Activated naive CD4-positive, alpha-beta T cell treated with anti-CD3 and anti-CD28 coated beads for 36 hours (primary cell): ENCODE measurements around the gene PHF13. TPM values are rescaled to one million over a fixed set of nuclear protein-coding genes. Genes with fewer than 3 reads are reported as not detected.

Source experiments
- CTCF ChIA-PET: fragments of 350-600 bp; sonication (Branson Sonifier 250); formaldehyde crosslinking; loops from one replicate; lab custom pipeline; 2021; ENCODE audit warnings: antibody characterized with exemption; lab: Charles Lee
- DNase-seq: peaks from one replicate; pipeline ENCODE4 v3.0.0-alpha.2; 2020
- H3K27ac Mint-ChIP-seq: one replicate; pipeline ENCODE4 v1.8.0; 2021; ENCODE audit warnings: mild to moderate bottlenecking, mixed read lengths
- H3K27me3 Mint-ChIP-seq: one replicate; pipeline ENCODE4 v1.8.0; 2021; ENCODE audit warnings: low read depth, mixed read lengths
- H3K36me3 Mint-ChIP-seq: one replicate; pipeline ENCODE4 v1.8.0; 2021; ENCODE audit warnings: low read depth, mixed read lengths
- H3K4me1 Mint-ChIP-seq: one replicate; pipeline ENCODE4 v1.8.0; 2021; ENCODE audit warnings: low read depth, mixed read lengths
- H3K4me3 Mint-ChIP-seq: one replicate; pipeline ENCODE4 v1.8.0; 2021; ENCODE audit warnings: mild to moderate bottlenecking, moderate library complexity, mixed read lengths
- H3K9me3 Mint-ChIP-seq: one replicate; pipeline ENCODE4 v1.8.0; 2021; ENCODE audit warnings: mixed read lengths
- intact Hi-C: fragments of 100-400 bp; cut with micrococcal nuclease; formaldehyde crosslinking; loops from one replicate; pipeline ENCODE4 v1.15.1; 2023
- total RNA-seq, 2 experiments: library from RNA; stranded (reverse); gene quantifications; one replicate each; pipeline ENCODE4 v1.2.3, GENCODE V29; 2021

PHF13 gene
- total RNA-seq, 2 experiments from 2014 or later, result 10.8 to 11.3 TPM

DNA sequence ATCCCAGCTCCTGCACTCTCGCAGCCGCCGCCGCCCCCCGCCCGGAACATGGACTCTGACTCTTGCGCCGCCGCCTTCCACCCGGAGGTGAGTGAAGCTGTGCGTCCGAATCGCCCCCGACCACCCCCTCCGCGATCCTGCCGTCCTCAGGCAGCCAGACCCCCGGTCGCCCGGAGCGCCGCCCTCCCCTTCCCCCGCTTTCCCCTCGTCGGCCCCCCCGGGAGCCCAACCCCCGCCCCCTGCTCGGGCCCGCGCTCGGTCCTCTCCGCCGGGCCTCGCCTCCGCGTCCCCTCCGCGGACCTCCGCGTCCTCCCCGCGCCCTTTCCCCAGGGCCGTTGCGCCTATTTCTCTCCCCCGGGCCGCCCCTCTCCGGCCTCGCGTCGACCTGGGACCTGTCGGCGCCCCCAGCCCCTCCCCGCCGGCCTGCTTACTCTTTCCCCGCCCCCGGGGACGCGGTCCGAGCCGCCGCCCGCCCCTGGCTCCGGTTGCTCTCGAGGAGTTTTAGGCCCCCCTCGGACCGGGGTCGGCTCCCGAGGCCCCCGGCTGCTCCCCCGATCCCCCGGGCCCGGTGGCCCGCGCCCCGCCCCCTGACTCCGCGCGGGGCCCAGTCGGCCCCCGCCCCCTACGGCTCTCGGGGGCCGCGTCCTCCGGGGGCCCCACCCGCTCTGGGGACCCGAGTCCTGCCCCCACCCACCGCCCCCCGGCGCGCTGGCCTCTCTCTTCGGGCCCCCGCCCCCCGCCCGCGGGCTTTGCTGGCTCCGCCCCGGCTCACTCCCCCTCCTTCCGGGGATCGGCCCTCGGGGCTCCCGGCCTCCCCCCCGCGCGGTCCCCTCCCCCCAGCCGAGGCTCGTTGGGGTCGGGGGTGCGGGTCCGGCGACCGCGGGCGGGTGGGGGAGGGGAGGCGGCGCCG lies 743 bp downstream of the PHF13 start:
- Mint-ChIP-seq H3K4me3 (peak overlapping the region; percentile 71), H3K27ac (no peak overlapping the region), H3K27me3 (no peaks in the 10 kb centered on the region), H3K4me1 (peaks cover 17% of the 10 kb centered on the region), H3K36me3 (peaks cover 10% of the 10 kb centered on the region), H3K9me3 (no peaks in the 10 kb centered on the region)
- peak; percentile 50 for DNase-seq
- intact Hi-C loops, result no loop called here
- CTCF ChIA-PET, result interaction anchor here (1.0 kb wide), 1 partner anchor 60 kb away, joined by 3 read pairs; the partner anchor contains the start of gene NOL9

DNA sequence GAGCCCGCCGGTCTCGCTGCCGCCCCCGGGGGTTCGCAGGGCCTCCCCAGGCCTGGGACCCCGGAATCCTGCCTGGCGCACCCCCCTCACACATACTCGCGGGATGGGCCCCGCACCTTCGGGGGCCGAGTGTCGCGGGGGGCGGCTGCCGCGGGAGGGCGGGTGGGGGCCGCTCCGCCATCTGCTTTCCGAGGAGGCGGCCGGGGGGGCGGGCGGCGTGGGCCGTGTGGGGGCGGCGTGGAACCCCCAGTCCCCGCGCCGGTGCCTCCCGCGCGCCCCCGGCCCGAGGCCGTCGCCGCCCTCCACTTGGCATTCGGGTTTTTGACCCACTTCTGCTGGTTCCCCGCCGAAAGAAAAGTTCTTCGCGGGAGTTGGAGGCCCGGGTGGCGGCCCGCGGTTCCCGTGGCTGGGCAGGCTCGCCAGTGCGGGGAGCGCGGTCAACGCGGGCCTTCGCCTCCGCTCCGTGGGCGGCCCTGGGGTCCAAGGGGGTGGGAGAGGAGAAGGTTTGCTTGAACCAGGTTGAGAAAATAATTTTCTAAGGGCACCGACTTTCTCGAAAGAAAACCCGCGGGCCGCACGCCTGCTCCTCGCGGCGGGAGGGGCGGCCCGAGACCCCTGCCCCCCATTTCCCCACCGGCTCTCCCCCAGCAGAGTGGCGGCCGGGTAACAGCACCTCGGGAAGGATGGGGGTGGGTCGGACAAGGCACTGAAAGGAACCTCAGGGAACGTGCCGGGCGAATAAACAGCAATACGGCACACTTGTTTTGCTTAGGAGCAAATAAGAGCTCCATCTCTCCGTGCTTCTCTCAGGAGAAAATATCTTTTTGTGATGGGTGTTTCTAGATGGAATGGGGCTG lies 1.6 kb downstream of the PHF13 start:
- Mint-ChIP-seq H3K36me3 (peaks cover 14% of the 10 kb centered on the region), H3K27ac (no peak overlapping the region), H3K27me3 (no peaks in the 10 kb centered on the region), H3K4me3 (peak overlapping the region; percentile 62), H3K9me3 (no peaks in the 10 kb centered on the region), H3K4me1 (peaks cover 17% of the 10 kb centered on the region)
- intact Hi-C loops, result no loop called here
- CTCF ChIA-PET, result interaction anchor here (1.7 kb wide), 1 partner anchor 14 kb away, joined by 3 read pairs; no protein-coding TSS in a partner anchor
- no peak for DNase-seq

DNA sequence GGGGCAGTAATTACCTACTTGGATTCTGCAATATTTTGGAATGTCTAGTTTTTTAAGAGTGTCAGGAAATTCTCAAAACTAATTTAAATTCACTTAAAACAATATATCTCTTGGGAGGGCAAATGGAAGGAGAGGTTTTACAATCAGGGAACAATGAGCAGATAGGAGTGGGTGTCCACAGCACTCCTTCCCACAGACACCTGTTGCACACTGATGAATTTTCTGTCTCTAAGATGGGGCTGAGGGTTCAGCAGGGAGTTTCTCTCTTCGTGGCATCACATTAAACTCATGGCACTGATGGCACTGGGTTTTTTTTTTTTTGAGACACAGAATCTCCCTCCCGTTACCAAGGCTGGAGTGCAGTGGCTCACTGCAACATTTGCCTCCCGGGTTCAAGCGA lies 5.5 kb downstream of the PHF13 start:
- H3K9me3 Mint-ChIP-seq, result no peaks in the 10 kb centered on the region
- H3K36me3 Mint-ChIP-seq, result peaks cover 23% of the 10 kb centered on the region
- peaks cover 7% of the 10 kb centered on the region for H3K4me1 Mint-ChIP-seq
- CTCF ChIA-PET, result interaction anchor here (0.9 kb wide), 1 partner anchor 19 kb away, joined by 3 read pairs; no protein-coding TSS in a partner anchor
- H3K27ac Mint-ChIP-seq, result no peak overlapping the region
- DNase-seq, result no peak
- intact Hi-C loops, result no loop called here
- no peak overlapping the region for H3K4me3 Mint-ChIP-seq
- H3K27me3 Mint-ChIP-seq, result no peaks in the 10 kb centered on the region

DNA sequence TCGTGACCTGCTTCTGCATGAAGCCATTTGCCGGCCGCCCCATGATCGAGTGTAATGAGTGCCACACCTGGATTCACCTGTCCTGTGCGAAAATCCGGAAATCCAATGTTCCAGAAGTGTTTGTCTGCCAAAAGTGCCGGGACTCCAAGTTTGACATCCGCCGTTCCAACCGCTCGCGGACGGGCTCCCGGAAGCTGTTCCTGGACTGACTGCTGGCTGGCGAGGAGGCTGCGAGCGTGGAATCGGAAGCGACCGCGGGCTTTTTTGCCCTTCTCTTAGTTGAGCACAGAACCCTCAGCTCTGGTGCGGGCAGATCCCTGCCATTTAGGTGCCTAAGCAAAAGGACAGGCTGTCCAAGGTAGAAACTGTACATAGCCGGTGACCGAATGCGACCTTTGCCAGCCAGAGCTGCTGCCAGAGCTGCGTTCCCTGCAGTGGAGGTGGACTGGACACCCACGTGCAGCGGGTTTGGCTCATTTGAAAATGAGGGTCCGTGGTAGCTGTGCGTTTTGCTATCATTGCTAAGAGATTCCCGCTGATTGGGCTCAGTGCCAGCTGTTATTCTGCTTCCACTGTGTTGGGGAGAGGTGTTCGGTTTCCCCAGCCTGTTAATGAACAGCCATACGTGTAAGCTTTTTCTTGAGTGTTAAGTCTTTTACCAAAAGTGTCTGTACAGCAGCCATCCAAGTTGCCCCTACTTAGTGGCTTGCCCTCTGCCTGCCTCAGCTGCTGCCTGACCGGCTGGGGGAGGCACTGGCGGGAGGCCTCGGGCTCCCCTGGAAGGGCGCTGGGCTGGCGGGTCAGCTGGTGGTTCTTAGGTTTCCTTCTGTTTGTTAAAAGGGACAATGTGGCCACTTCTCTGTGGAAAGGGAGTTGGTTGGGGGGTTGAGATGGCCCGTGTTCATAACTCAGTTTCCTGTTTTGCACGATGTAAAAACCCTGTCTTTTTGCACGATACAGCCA lies 8.2 kb downstream of the PHF13 start:
- no peak overlapping the region for H3K4me3 Mint-ChIP-seq
- no peaks in the 10 kb centered on the region for H3K9me3 Mint-ChIP-seq
- no peaks in the 10 kb centered on the region for H3K27me3 Mint-ChIP-seq
- no peak for DNase-seq
- CTCF ChIA-PET, result interaction anchor here (0.6 kb wide), 1 partner anchor 164 kb away, joined by 5 read pairs; no protein-coding TSS in a partner anchor
- H3K27ac Mint-ChIP-seq, result no peak overlapping the region
- intact Hi-C loops, result no loop called here
- peaks cover 22% of the 10 kb centered on the region for H3K36me3 Mint-ChIP-seq
- peaks cover 15% of the 10 kb centered on the region for H3K4me1 Mint-ChIP-seq

DNA sequence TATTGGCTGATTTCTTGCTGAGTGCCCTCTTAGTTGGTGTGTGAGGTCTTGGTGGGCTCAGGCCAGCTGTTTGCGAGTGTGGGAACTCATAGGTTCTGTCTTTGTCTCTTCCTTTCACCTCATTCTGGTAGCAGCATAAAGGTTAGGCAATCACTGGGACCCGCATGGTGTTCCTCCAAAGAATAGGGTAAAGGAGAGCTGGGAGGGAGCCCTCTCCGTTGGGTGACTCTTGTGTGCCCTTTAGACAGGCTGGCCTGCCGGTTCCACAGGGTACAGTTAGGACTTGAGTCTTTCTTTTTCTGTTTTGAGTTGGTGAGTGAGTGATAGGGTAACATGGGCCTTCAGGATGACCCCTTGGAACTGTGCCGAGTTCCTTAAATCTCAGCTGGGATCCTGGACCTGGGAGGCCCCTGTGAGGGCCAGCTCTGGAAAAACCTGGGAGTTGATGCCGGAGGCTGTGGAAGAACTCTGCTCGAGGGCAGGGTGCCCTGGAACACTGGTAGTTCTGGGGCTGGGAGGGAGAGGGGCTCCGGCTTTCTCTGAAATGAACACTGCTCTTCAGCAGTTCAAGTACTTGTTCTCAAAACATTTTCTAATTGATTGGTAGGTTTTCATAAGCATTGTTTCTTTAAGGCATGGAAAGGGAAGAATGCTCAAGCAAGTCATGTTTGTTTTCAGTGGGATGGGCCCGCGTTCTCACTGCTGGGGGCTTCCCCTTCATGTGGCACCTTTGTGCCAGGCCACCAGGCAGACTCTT lies 9.0 kb downstream of the PHF13 start:
- intact Hi-C loops, result no loop called here
- CTCF ChIA-PET, result interaction anchor here (0.6 to 1.4 kb wide), 2 partner anchors 18 to 165 kb away, joined by 3 to 5 read pairs; no protein-coding TSS in a partner anchor
- Mint-ChIP-seq H3K9me3 (no peaks in the 10 kb centered on the region), H3K36me3 (peaks cover 22% of the 10 kb centered on the region), H3K27me3 (no peaks in the 10 kb centered on the region), H3K4me3 (no peak overlapping the region), H3K27ac (no peak overlapping the region), H3K4me1 (peaks cover 23% of the 10 kb centered on the region)
- no peak for DNase-seq

DNA sequence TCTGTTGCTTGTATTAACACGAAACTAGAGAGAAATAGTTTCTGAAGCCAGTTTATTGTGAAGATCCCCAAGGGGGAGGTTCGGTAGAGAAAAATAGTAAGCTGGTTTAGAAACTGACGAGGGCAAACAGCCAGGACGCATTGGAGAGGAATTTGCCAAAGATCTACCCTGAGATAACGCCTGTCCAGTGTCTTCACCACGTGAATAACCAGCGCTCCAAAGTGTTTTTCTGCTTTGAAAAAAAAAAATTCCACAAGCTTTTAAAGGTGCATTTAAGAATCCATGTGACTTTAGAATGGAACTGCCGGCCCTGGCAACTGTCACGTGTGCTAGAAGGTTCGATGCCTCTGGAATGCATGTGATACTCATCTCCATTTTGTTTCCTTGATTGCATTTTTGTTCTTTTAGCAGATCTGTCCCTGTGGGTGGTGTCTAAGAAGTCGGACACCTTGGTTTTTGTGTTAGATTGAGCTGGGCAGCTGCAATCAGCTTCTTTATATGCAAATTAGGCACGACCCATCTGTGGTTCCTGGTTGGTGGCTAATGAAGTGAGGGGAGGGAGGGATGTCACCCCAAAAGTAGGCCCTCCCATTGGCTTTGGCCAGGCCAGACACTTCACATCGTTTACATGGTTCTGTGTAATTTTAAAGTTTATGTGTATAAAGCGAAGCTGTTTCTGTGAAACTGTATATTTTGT lies 9.9 kb downstream of the PHF13 start:
- Mint-ChIP-seq H3K4me3 (no peak overlapping the region), H3K9me3 (no peaks in the 10 kb centered on the region), H3K27ac (no peak overlapping the region), H3K27me3 (no peaks in the 10 kb centered on the region), H3K4me1 (peaks cover 27% of the 10 kb centered on the region), H3K36me3 (peaks cover 21% of the 10 kb centered on the region)
- CTCF ChIA-PET, result interaction anchor here (0.9 to 1.4 kb wide), 3 partner anchors 19 to 42 kb away, joined by 3 to 8 read pairs (median 3); no protein-coding TSS in a partner anchor
- no peak for DNase-seq
- intact Hi-C loops, result no loop called here

DNA sequence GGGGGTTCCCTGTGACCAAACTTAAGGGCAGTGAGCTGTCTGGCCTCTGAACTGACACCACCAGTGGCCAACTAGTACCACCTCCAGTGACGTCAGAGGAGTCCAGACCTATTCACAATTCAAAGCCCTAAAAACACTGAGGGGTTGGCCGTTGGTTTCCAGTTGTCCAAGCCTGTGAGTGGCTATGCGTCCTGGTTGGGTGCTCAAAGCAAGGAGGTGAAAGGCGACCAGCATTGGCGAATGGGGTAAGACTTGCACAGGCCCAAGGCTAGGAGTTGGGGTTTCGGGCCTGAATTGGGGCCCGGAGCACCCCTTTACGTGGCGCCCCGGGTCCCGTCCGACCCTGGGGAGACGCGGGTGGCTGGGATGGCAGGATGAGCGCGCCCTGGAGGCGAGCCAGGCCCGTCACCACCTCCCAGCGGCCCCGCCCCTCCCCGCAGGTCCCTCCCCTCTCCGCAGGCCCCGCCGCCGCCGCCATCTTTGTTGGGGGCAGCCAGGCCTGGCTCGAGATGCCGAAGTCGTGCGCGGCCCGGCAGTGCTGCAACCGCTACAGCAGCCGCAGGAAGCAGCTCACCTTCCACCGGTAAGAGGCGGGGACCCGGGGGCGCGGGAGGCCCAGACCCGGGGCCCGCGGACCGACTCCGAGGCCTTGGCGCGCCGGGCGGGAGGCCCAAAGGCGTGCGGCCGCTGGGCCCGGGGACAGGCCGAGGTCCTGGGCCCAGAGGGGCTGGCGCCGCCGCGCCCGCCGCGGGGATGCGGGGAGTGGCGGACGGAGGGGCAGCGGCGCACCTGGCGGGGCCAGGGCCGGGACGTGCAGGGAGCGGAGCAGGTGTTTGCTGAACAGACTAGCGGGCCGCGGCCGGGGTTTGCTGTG lies 11.4 kb downstream of the PHF13 start, which contains the start of gene THAP3:
THAP3 (plus strand) TSS at position 159 of the 874 bp plus-strand sequence; CDS start at position 510, 351 bp downstream.
- CTCF ChIA-PET, result interaction anchor here (0.9 to 1.3 kb wide), 3 partner anchors 21 to 44 kb away, joined by 3 to 8 read pairs (median 3); no protein-coding TSS in a partner anchor
- peak within 1 kb of the TSS; percentile 87 for H3K4me3 Mint-ChIP-seq
- no peaks in the 10 kb centered on the region for H3K9me3 Mint-ChIP-seq
- intact Hi-C loops, result loop anchor here (1.0 to 5.0 kb wide), 4 partner anchors 12 to 78 kb away; partner anchors contain the start of genes PHF13 and ZBTB48
- no peaks in the 10 kb centered on the region for H3K27me3 Mint-ChIP-seq
- H3K27ac Mint-ChIP-seq, result peak within 1 kb of the TSS; percentile 66
- DNase-seq, result peak; percentile 91
- H3K4me1 Mint-ChIP-seq, result peaks cover 29% of the 10 kb centered on the region
- H3K36me3 Mint-ChIP-seq, result peaks cover 22% of the 10 kb centered on the region

DNA sequence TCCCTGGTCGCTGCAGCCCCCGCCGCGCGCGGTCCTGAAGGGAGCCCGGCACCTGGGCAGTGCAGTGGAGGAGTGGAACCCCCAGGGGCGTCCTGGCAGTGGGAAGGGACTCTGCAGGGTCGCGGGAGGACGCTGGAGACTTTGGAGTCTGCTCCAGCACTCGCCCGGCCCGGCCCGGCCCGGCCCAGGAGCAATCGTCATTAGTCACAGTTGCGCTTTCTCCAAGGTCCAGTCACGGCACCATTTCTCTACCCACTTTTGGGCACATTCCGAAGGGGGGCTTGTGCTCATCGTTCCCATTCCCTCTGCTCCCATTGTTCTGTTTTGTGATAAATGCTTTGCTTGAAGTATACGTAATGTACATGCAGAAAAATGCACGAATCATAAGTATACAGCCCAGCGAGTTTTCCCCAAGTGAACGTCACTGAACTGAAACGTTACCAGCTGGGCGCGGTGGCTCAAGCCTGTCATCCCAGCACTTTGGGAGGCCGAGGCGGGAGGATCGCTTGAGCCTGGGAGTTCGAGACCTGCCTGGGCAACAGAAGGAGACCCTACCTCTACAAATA lies 12.1 kb downstream of the PHF13 start:
- CTCF ChIA-PET, result interaction anchor here (1.3 to 2.3 kb wide), 2 partner anchors 21 to 72 kb away, joined by 3 to 12 read pairs; partner anchors contain the start of genes NOL9 and TAS1R1
- H3K36me3 Mint-ChIP-seq, result peaks cover 18% of the 10 kb centered on the region
- intact Hi-C loops, result loop anchor here (1.0 to 5.0 kb wide), 4 partner anchors 12 to 78 kb away; partner anchors contain the start of genes PHF13 and ZBTB48

DNA sequence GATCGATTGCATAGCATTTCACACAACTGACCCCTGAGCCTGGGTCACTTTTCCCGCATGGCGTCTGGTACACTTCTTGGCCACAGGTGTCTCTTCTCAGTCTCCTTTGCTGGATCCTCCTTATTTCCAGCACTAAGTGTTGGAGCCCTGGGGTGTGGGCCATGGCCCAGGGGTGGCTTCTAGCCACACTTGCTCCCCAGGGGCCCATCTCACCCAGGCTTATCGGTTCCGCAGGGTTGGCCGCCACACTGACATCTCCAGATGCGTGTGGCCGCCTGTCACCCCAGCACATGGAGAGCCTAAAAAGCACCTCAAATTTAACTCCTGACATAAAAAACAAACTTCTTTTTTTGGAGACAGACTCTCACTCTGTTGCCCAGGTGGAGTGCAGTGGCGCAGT lies 13.5 kb downstream of the PHF13 start:
- Mint-ChIP-seq H3K36me3 (peaks cover 14% of the 10 kb centered on the region), H3K4me1 (peaks cover 29% of the 10 kb centered on the region), H3K4me3 (peak overlapping the region; percentile 87), H3K27ac (no peak overlapping the region), H3K27me3 (no peaks in the 10 kb centered on the region), H3K9me3 (no peaks in the 10 kb centered on the region)
- CTCF ChIA-PET, result interaction anchor here (2.3 kb wide), 1 partner anchor 73 kb away, joined by 12 read pairs; the partner anchor contains the start of genes NOL9 and TAS1R1
- intact Hi-C loops, result loop anchor here (5.0 kb wide), 1 partner anchor 80 kb away; no protein-coding TSS in a partner anchor
- DNase-seq, result no peak

More for the DNA sequence above, 12.1 kb downstream of the PHF13 start:
- Mint-ChIP-seq H3K4me1 (peaks cover 29% of the 10 kb centered on the region), H3K27ac (peak overlapping the region; percentile 56), H3K9me3 (no peaks in the 10 kb centered on the region), H3K4me3 (peak overlapping the region; percentile 87), H3K27me3 (no peaks in the 10 kb centered on the region)
- DNase-seq, result peak; percentile 44
